Upper lobe of left lung (tissue), 6 donors: ENCODE data around the gene GRAMD1A. TPM values are rescaled to one million over a fixed set of nuclear protein-coding genes. Genes with fewer than 3 reads are reported as not detected.
A peak's percentile ranks its signal among the peaks of the same experiment; 100 is the strongest.
"Not testable (repeated sequence)": the region's sequence is repeated elsewhere in the genome, so short reads cannot be mapped to it uniquely, and the experiment has no call there.

ENCODE experiments used
- ATAC-seq, 2 donors: fragments of 200-7000 bp; cut with Tn5 transposase; one replicate each; pipeline ENCODE4 v1.9.1; 2022; ENCODE audit warnings: mild to moderate bottlenecking in 2 of 2, moderate library complexity in 2 of 2; ENCODE audit not compliant: low FRiP score in 2 of 2
- DNase-seq, 2 donors: peaks; one replicate each; pipeline ENCODE4 v3.0.0-alpha.2; 2019 to 2020
- H3K27ac ChIP-seq, 4 donors: fragments of 200-600 bp; sonication (generic); one replicate each; pipeline ENCODE4 v1.5.1; 2016 to 2019
- H3K27me3 ChIP-seq, 4 donors: fragments of 200-600 bp; sonication (generic); one replicate each; pipeline ENCODE4 v1.5.1; 2017 to 2019
- H3K36me3 ChIP-seq, 4 donors: fragments of 200-600 bp; sonication (generic); one replicate each; pipeline ENCODE4 v1.5.1; 2016 to 2019
- H3K4me1 ChIP-seq, 4 donors: fragments of 200-600 bp; sonication (generic); one replicate each; pipeline ENCODE4 v1.5.1; 2018 to 2019
- H3K4me3 ChIP-seq, 4 donors: fragments of 200-600 bp; sonication (generic); one replicate each; pipeline ENCODE4 v1.5.1; 2017 to 2019; ENCODE audit warnings: mild to moderate bottlenecking in 2 of 4, moderate library complexity in 1 of 4
- H3K9me3 ChIP-seq, 4 donors: fragments of 200-600 bp; sonication (generic); one replicate each; pipeline ENCODE4 v1.5.1; 2018 to 2019
- CTCF ChIP-seq, 6 experiments: fragments of 450-650 bp in 4 of 6; fragments of 200-600 bp in 2 of 6; sonication (generic) in 2 of 6; IDR thresholded peaks; one replicate each; pipeline ENCODE4 v1.5.1; 2016 to 2019; ENCODE audit warnings: antibody characterized with exemption in 6 of 6
- EP300 ChIP-seq, 4 donors: sonication (generic); formaldehyde crosslinking; IDR thresholded peaks; one replicate each; pipeline ENCODE4 v1.5.1; 2017; ENCODE audit warnings: antibody characterized with exemption in 4 of 4, control low read depth in 2 of 4
- POLR2A ChIP-seq, 4 donors: fragments of 450-650 bp; IDR thresholded peaks; one replicate each; pipeline ENCODE4 v1.5.1; 2016 to 2017; ENCODE audit warnings: antibody characterized with exemption in 4 of 4, mild to moderate bottlenecking in 2 of 4
- POLR2AphosphoS5 ChIP-seq, 2 donors: sonication (generic); formaldehyde crosslinking; IDR thresholded peaks; one replicate each; pipeline ENCODE4 v1.5.1; 2017; ENCODE audit warnings: antibody characterized with exemption in 2 of 2
- WGBS, 2 donors: methylation state at CpG; one replicate each; pipeline ENCODE4 v1.1.5; 2017 to 2018; 5-methylcytosine and 5-hydroxymethylcytosine counted together
- total RNA-seq, 6 donors: library from RNA; depleted of rRNA in 4 of 6; stranded (reverse); fragments of >200 nt in 4 of 6; gene quantifications; one replicate each; pipeline versions ENCODE4 v1.1.0 to v1.2.1, GENCODE V29; 2016 to 2021
- donor health status: DM: no; HTN: no; CAD: no; lungs with moderate emphysema.
- donor health status: DM: no; HTN: yes; CAD: no; lungs with severe emphysema.

The GRAMD1A gene
- total RNA-seq, 6 donors from 2014 or later, result 85.1 to 206 (median 119) TPM

GRCh38 chr19:34963573-34964406 is 36.3 kb upstream of the GRAMD1A start, which contains the start of gene ZNF792:
Gene ZNF792, minus strand, starts transcription at chr19:34964229. Its CDS starts 567 bp downstream, at chr19:34963662.
- peaks cover 17 to 30% (median 27%) of the 10 kb centered on the region in 4 donors for H3K9me3 ChIP-seq
- peaks cover 12 to 26% (median 21%) of the 10 kb centered on the region in 4 donors for H3K36me3 ChIP-seq
- H3K4me1 ChIP-seq, result peaks cover 9 to 28% (median 23%) of the 10 kb centered on the region in 4 donors
- peak; percentile 69 to 91 for ATAC-seq
- peak within 1 kb of the TSS; percentile 82 to 97 (median 94) for H3K4me3 ChIP-seq
- H3K27me3 ChIP-seq, result no peaks in the 10 kb centered on the region
- 2% methylated on average over 50 of the region's 78 CpGs; no CpG with 5 or more reads in 1 of the 2 donors for WGBS, 2 donors
- peak within 1 kb of the TSS; percentile 70 to 94 (median 85) for H3K27ac ChIP-seq
- TF ChIP-seq POLR2AphosphoS5 (IDR thresholded peaks at IDR 0.05), result peak; percentile 67 to 78
- peak in 1 of 4 donors; percentile 36 for TF ChIP-seq POLR2A (IDR thresholded peaks at IDR 0.05)
- peak in 2 of 6 experiments; percentile 16 to 35 for TF ChIP-seq CTCF (IDR thresholded peaks at IDR 0.05)
- TF ChIP-seq EP300 (IDR thresholded peaks at IDR 0.05), result peak in 3 of 4 donors; percentile 65 to 73 (median 72)
- DNase-seq, result peak; percentile 75 to 92

- 51 to 77% methylated on average over 4 to 6 of the region's 6 CpGs for WGBS, 2 donors
- ATAC-seq (no peak), DNase-seq (no peak)
- Histone ChIP-seq H3K4me1 (peaks cover 9 to 28% (median 23%) of the 10 kb centered on the region in 4 donors), H3K36me3 (peaks cover 5 to 18% (median 13%) of the 10 kb centered on the region in 4 donors), H3K27ac (peak overlapping the region in 2 of 4 donors; percentile 85 to 94), H3K9me3 (peaks cover 9 to 22% (median 18%) of the 10 kb centered on the region in 4 donors), H3K4me3 (peak overlapping the region in 3 of 4 donors; percentile 82 to 97 (median 91)), H3K27me3 (no peaks in the 10 kb centered on the region)
- TF ChIP-seq POLR2AphosphoS5 (IDR thresholded peaks at IDR 0.05) (no peak), EP300 (IDR thresholded peaks at IDR 0.05) (no peak), POLR2A (IDR thresholded peaks at IDR 0.05) (no peak), CTCF (IDR thresholded peaks at IDR 0.05) (no peak)
Measured at GRCh38 chr19:34964598-34964997, 35.5 kb upstream of the GRAMD1A start.

- not testable (repeated sequence) for H3K36me3 ChIP-seq, H3K27ac ChIP-seq, H3K27me3 ChIP-seq, DNase-seq, H3K4me3 ChIP-seq, ATAC-seq
- 67 to 75% methylated on average over 5 of the region's 5 CpGs for WGBS, 2 donors
- H3K9me3 ChIP-seq, result peaks cover 3 to 13% (median 9%) of the 10 kb centered on the region in 4 donors
- H3K4me1 ChIP-seq, result peaks cover 9 to 28% (median 23%) of the 10 kb centered on the region in 4 donors
Measured at GRCh38 chr19:34965505-34965904, 34.6 kb upstream of the GRAMD1A start.

- Histone ChIP-seq H3K27me3 (no peaks in the 10 kb centered on the region), H3K36me3 (no peaks in the 10 kb centered on the region), H3K4me3 (no peak overlapping the region), H3K4me1 (peaks cover 0 to 17% (median 12%) of the 10 kb centered on the region in 4 donors), H3K27ac (no peak overlapping the region), H3K9me3 (peaks cover 0 to 5% (median 0%) of the 10 kb centered on the region in 4 donors)
- 79 to 95% methylated on average over 6 of the region's 6 CpGs for WGBS, 2 donors
- ATAC-seq (no peak), DNase-seq (no peak)
- TF ChIP-seq POLR2AphosphoS5 (IDR thresholded peaks at IDR 0.05) (no peak), POLR2A (IDR thresholded peaks at IDR 0.05) (no peak), EP300 (IDR thresholded peaks at IDR 0.05) (no peak), CTCF (IDR thresholded peaks at IDR 0.05) (no peak)
Measured at GRCh38 chr19:34967551-34967950, 32.6 kb upstream of the GRAMD1A start.

GRCh38 chr19:34969721-34970120 is 30.4 kb upstream of the GRAMD1A start:
- Histone ChIP-seq H3K4me3 (no peak overlapping the region), H3K36me3 (no peaks in the 10 kb centered on the region), H3K27me3 (no peaks in the 10 kb centered on the region), H3K9me3 (peaks cover 0 to 5% (median 0%) of the 10 kb centered on the region in 4 donors), H3K4me1 (peaks cover 13 to 18% (median 16%) of the 10 kb centered on the region in 4 donors), H3K27ac (no peak overlapping the region)
- no peak for ATAC-seq
- WGBS, 2 donors, result 97% methylated on average over 6 of the region's 6 CpGs
- no peak for TF ChIP-seq EP300 (IDR thresholded peaks at IDR 0.05)
- no peak for TF ChIP-seq POLR2A (IDR thresholded peaks at IDR 0.05)
- no peak for TF ChIP-seq POLR2AphosphoS5 (IDR thresholded peaks at IDR 0.05)
- no peak for TF ChIP-seq CTCF (IDR thresholded peaks at IDR 0.05)
- DNase-seq, result no peak

GRCh38 chr19:34970185-34970780 is 29.8 kb upstream of the GRAMD1A start:
- not testable (repeated sequence) for H3K4me3 ChIP-seq, DNase-seq, H3K36me3 ChIP-seq, H3K9me3 ChIP-seq, H3K27me3 ChIP-seq, ATAC-seq, H3K27ac ChIP-seq
- peaks cover 13 to 24% (median 18%) of the 10 kb centered on the region in 4 donors for H3K4me1 ChIP-seq
- WGBS, 2 donors, result 88 to 91% methylated on average over 12 of the region's 12 CpGs
